Glutamatergic neuron (in vitro differentiated cells): Measurements from ENCODE around the gene ABRAXAS1. TPM values are rescaled to one million over a fixed set of nuclear protein-coding genes. Genes with fewer than 3 reads are reported as not detected.

Source experiments
- DNase-seq: peaks from one replicate; pipeline ENCODE4 v3.0.0; 2022
- H3K27ac Mint-ChIP-seq: one replicate; pipeline ENCODE4 v1.8.0; 2020; ENCODE audit warnings: mild to moderate bottlenecking, mixed read lengths, inconsistent platforms; ENCODE audit not compliant: unreplicated experiment
- H3K27me3 Mint-ChIP-seq: one replicate; pipeline ENCODE4 v1.8.0; 2020; ENCODE audit warnings: mild to moderate bottlenecking, moderate library complexity, mixed read lengths, inconsistent platforms; ENCODE audit not compliant: unreplicated experiment
- H3K36me3 Mint-ChIP-seq: one replicate; pipeline ENCODE4 v1.8.0; 2020; ENCODE audit warnings: mild to moderate bottlenecking, mixed read lengths, inconsistent platforms; ENCODE audit not compliant: unreplicated experiment
- H3K4me1 Mint-ChIP-seq: one replicate; pipeline ENCODE4 v1.8.0; 2020; ENCODE audit warnings: mild to moderate bottlenecking, low read depth, mixed read lengths, inconsistent platforms; ENCODE audit not compliant: unreplicated experiment
- H3K4me3 Mint-ChIP-seq: one replicate; pipeline ENCODE4 v1.8.0; 2020; ENCODE audit warnings: mild to moderate bottlenecking, mixed read lengths, inconsistent platforms; ENCODE audit not compliant: unreplicated experiment
- H3K9me3 Mint-ChIP-seq: one replicate; pipeline ENCODE4 v1.8.0; 2020; ENCODE audit warnings: mild to moderate bottlenecking, moderate library complexity, mixed read lengths, inconsistent platforms; ENCODE audit not compliant: unreplicated experiment
- total RNA-seq: library from RNA; stranded (reverse); fragmentation: NEBNext Ultra II Directional; extraction: Animal tissue kit (Norgen Biotek cat#: 25700); gene quantifications from one replicate; pipeline ENCODE4 v1.2.1, GENCODE V29; 2021; ENCODE audit not compliant: unreplicated experiment
- TF ChIP-seq, protein P1 (sequence below): fragments of 200-600 bp; sonication (generic); IDR thresholded peaks from one replicate; pipeline ENCODE4 v1.5.0; 2021; ENCODE audit not compliant: partially characterized antibody, unreplicated experiment

ABRAXAS1 gene
- total RNA-seq, 1 donor from 2014 or later, result 16.0 TPM

GRCh38 chr4:83473966-83474365 is 10.9 kb downstream of the ABRAXAS1 start:
- no peaks in the 10 kb centered on the region for H3K4me1 Mint-ChIP-seq
- TF ChIP-seq, protein P1, sequence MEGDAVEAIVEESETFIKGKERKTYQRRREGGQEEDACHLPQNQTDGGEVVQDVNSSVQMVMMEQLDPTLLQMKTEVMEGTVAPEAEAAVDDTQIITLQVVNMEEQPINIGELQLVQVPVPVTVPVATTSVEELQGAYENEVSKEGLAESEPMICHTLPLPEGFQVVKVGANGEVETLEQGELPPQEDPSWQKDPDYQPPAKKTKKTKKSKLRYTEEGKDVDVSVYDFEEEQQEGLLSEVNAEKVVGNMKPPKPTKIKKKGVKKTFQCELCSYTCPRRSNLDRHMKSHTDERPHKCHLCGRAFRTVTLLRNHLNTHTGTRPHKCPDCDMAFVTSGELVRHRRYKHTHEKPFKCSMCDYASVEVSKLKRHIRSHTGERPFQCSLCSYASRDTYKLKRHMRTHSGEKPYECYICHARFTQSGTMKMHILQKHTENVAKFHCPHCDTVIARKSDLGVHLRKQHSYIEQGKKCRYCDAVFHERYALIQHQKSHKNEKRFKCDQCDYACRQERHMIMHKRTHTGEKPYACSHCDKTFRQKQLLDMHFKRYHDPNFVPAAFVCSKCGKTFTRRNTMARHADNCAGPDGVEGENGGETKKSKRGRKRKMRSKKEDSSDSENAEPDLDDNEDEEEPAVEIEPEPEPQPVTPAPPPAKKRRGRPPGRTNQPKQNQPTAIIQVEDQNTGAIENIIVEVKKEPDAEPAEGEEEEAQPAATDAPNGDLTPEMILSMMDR, result no peak
- no peaks in the 10 kb centered on the region for H3K27me3 Mint-ChIP-seq
- H3K9me3 Mint-ChIP-seq, result no peaks in the 10 kb centered on the region
- no peaks in the 10 kb centered on the region for H3K36me3 Mint-ChIP-seq
- DNase-seq, result no peak
- H3K27ac Mint-ChIP-seq, result no peak overlapping the region
- H3K4me3 Mint-ChIP-seq, result no peak overlapping the region

GRCh38 chr4:83473423-83473822 is 11.5 kb downstream of the ABRAXAS1 start:
- no peaks in the 10 kb centered on the region for H3K4me1 Mint-ChIP-seq
- DNase-seq, result no peak
- H3K27ac Mint-ChIP-seq, result no peak overlapping the region
- no peaks in the 10 kb centered on the region for H3K27me3 Mint-ChIP-seq
- H3K36me3 Mint-ChIP-seq, result no peaks in the 10 kb centered on the region
- TF ChIP-seq, protein P1, result no peak
- H3K4me3 Mint-ChIP-seq, result no peak overlapping the region
- H3K9me3 Mint-ChIP-seq, result no peaks in the 10 kb centered on the region

GRCh38 chr4:83456184-83456501 is 28.8 kb downstream of the ABRAXAS1 start:
- peaks cover 6% of the 10 kb centered on the region for H3K4me1 Mint-ChIP-seq
- no peaks in the 10 kb centered on the region for H3K36me3 Mint-ChIP-seq
- DNase-seq, result no peak
- TF ChIP-seq, protein P1, result no peak
- peaks cover 3% of the 10 kb centered on the region for H3K27me3 Mint-ChIP-seq
- no peaks in the 10 kb centered on the region for H3K9me3 Mint-ChIP-seq
- peak overlapping the region; percentile 99 for H3K4me3 Mint-ChIP-seq
- H3K27ac Mint-ChIP-seq, result peak overlapping the region; percentile 84

GRCh38 chr4:83455281-83456183 is 29.4 kb downstream of the ABRAXAS1 start, which contains the start of the genes HELQ and MRPS18C:
Gene HELQ, minus strand, starts transcription at chr4:83455823. Its CDS starts 130 bp downstream, at chr4:83455693.
Gene MRPS18C, plus strand, starts transcription at chr4:83456058. Its CDS starts 20 bp downstream, at chr4:83456078.
- H3K4me3 Mint-ChIP-seq, result peak within 1 kb of the TSS; percentile 99
- peaks cover 6% of the 10 kb centered on the region for H3K4me1 Mint-ChIP-seq
- peaks cover 3% of the 10 kb centered on the region for H3K27me3 Mint-ChIP-seq
- peak; percentile 91 for DNase-seq
- no peaks in the 10 kb centered on the region for H3K9me3 Mint-ChIP-seq
- TF ChIP-seq, protein P1, result no peak
- no peaks in the 10 kb centered on the region for H3K36me3 Mint-ChIP-seq
- H3K27ac Mint-ChIP-seq, result peak within 1 kb of the TSS; percentile 84

DNA sequence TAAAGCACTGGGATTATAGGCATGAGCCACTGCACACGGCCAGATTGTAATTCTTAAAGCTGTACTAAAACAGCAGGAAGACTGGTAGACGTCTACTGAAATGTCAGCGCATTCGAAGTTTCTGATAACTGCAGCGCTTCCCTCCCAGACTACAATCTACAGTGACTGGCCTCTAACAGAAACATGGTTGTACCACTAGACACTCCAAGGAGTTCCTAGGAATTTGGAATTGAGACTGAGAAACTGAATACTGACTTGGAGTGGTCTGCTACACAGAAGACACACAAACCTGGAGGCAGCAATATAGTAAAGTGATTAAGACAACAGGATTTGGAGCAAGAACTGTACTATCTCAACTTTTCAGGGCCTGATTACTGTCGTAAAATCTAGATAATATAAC is 30.2 kb downstream of the ABRAXAS1 start:
- TF ChIP-seq, protein P1, result no peak
- no peaks in the 10 kb centered on the region for H3K9me3 Mint-ChIP-seq
- peak overlapping the region; percentile 84 for H3K27ac Mint-ChIP-seq
- H3K36me3 Mint-ChIP-seq, result no peaks in the 10 kb centered on the region
- DNase-seq, result no peak
- H3K27me3 Mint-ChIP-seq, result peaks cover 3% of the 10 kb centered on the region
- H3K4me3 Mint-ChIP-seq, result peak overlapping the region; percentile 99
- H3K4me1 Mint-ChIP-seq, result peaks cover 6% of the 10 kb centered on the region
